H7 (cell line): ENCODE measurements around the gene PHACTR1. TPM values are rescaled to one million over a fixed set of nuclear protein-coding genes. Genes with fewer than 3 reads are reported as not detected.

Experiments
- DNase-seq: peaks from one replicate; pipeline ENCODE4 v3.0.0; 2012
- H3K27me3 ChIP-seq: 2 replicates; pipeline ENCODE4 v1.6.0; 2011; ENCODE audit warnings: mild to moderate bottlenecking, low read length; ENCODE audit not compliant: control insufficient read depth, insufficient read depth
- H3K36me3 ChIP-seq: replicated peaks from 2 replicates; pipeline ENCODE4 v1.5.1; 2011; ENCODE audit warnings: low read length; ENCODE audit not compliant: control insufficient read depth, insufficient read depth
- H3K4me3 ChIP-seq: 2 replicates; pipeline ENCODE4 v1.5.1; 2011; ENCODE audit warnings: low read depth, mild to moderate bottlenecking, control low read depth, low read length, moderate library complexity; ENCODE audit not compliant: insufficient read depth
- total RNA-seq: library from RNA; depleted of rRNA; stranded (reverse); fragments of >200 nt; shearing (Covaris generic); gene quantifications from 2 replicates; pipeline ENCODE4 v1.2.3, GENCODE V29; 2014

The PHACTR1 gene
- total RNA-seq, 1 experiment from 2014 or later, result 3.3 TPM

- Histone ChIP-seq H3K27me3 (no peaks in the 10 kb centered on the region), H3K36me3 (no peaks in the 10 kb centered on the region), H3K4me3 (no peak overlapping the region)
- no peak for DNase-seq
Observed at GRCh38 chr6:13097454-13097853, 380.9 kb downstream of the PHACTR1 start.

DNA sequence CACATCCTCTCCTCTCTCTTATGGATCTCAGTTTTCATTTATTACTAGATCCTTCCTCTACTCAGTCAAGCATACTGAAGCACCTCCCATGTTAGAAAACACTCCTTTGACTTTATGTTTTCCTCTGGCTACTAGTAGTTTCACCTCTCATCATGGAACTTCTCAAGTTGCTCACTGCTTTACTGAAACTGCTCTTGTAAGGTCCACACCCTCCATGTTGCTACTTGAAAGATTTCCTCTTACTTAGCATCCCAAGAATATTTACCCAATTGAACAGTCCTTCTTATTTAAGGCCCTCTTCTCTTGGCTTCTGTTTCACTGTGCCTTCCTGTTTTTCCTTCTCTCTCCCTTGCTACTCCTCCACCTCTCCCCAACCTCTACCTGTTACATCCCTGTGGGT, 381.4 kb downstream of the PHACTR1 start:
- no peak for DNase-seq
- Histone ChIP-seq H3K4me3 (no peak overlapping the region), H3K27me3 (no peaks in the 10 kb centered on the region), H3K36me3 (no peaks in the 10 kb centered on the region)

- no peak for DNase-seq
- Histone ChIP-seq H3K27me3 (no peaks in the 10 kb centered on the region), H3K36me3 (no peaks in the 10 kb centered on the region), H3K4me3 (no peak overlapping the region)
Observed at GRCh38 chr6:13098793-13099570, 382.4 kb downstream of the PHACTR1 start.

GRCh38 chr6:13099771-13100170, 383.2 kb downstream of the PHACTR1 start:
- no peak for DNase-seq
- Histone ChIP-seq H3K4me3 (no peak overlapping the region), H3K36me3 (no peaks in the 10 kb centered on the region), H3K27me3 (no peaks in the 10 kb centered on the region)

DNA sequence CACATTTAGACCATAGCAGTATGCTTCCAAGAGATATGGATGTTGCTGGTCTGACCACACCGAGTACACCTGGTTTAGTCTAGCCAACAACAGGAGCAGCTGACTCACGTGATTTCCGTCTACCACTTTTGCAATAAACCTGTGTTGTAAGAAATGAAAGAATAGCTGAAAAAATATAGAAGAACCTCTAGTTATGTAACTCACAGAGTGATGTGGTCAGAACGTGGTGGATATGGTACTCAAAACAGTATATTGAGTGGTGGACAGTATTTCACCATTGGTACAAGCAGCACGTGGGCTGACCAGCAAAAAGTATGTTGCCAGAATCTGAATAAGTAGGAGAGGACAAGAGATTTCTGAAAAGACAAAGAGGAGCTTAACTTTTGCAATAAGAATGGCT, 384.8 kb downstream of the PHACTR1 start:
- no peaks in the 10 kb centered on the region for H3K27me3 ChIP-seq
- no peak overlapping the region for H3K4me3 ChIP-seq
- no peaks in the 10 kb centered on the region for H3K36me3 ChIP-seq
- no peak for DNase-seq

DNA sequence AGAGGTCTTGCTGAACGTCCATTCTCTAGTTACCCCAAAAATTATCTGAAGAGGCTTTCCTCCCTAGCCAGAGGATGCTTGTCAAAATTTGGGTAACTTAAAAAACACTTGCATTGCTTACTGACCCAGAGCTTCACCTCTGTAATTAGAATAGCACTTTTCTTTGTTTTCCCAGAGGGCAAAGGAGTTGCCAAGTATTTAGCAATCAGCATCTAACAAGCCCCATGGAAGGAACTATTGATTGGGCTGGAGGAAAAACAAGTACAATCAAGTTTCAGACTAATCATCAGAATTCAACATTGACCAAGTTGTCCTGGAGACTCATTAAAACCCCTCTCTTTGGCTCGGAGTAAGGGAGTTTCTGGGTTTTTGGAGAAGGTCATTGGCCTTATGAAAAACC, 385.4 kb downstream of the PHACTR1 start:
- H3K27me3 ChIP-seq, result no peaks in the 10 kb centered on the region
- no peaks in the 10 kb centered on the region for H3K36me3 ChIP-seq
- DNase-seq, result no peak
- no peak overlapping the region for H3K4me3 ChIP-seq

DNA sequence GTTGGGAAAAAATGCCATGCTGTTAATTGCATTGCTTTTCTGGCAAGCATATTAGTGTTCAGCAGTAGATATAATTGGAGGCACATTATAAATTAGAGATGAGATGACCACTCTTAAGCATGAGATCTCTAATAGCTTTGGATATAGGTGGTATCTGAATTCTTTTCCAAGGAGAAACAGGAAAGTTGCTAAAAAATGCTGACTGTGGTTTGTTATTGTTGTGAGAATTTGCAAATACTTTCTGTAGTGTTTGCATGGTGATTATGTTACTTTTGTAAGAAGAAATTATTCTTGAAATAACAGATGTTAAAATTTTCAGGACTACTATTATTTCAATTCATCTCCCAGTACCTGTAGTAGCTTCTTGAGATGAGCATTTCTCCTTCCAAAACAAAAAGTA, 386.6 kb downstream of the PHACTR1 start:
- Histone ChIP-seq H3K27me3 (no peaks in the 10 kb centered on the region), H3K36me3 (no peaks in the 10 kb centered on the region), H3K4me3 (no peak overlapping the region)
- no peak for DNase-seq

- Histone ChIP-seq H3K4me3 (no peak overlapping the region), H3K27me3 (no peaks in the 10 kb centered on the region), H3K36me3 (no peaks in the 10 kb centered on the region)
- DNase-seq, result no peak
Observed at GRCh38 chr6:13105139-13105538, 388.6 kb downstream of the PHACTR1 start.

GRCh38 chr6:13112921-13113320, 396.4 kb downstream of the PHACTR1 start:
- Histone ChIP-seq H3K27me3 (no peaks in the 10 kb centered on the region), H3K36me3 (no peaks in the 10 kb centered on the region), H3K4me3 (no peak overlapping the region)
- DNase-seq, result no peak

GRCh38 chr6:13113376-13113775, 396.8 kb downstream of the PHACTR1 start:
- Histone ChIP-seq H3K4me3 (no peak overlapping the region), H3K27me3 (no peaks in the 10 kb centered on the region), H3K36me3 (no peaks in the 10 kb centered on the region)
- no peak for DNase-seq

DNA sequence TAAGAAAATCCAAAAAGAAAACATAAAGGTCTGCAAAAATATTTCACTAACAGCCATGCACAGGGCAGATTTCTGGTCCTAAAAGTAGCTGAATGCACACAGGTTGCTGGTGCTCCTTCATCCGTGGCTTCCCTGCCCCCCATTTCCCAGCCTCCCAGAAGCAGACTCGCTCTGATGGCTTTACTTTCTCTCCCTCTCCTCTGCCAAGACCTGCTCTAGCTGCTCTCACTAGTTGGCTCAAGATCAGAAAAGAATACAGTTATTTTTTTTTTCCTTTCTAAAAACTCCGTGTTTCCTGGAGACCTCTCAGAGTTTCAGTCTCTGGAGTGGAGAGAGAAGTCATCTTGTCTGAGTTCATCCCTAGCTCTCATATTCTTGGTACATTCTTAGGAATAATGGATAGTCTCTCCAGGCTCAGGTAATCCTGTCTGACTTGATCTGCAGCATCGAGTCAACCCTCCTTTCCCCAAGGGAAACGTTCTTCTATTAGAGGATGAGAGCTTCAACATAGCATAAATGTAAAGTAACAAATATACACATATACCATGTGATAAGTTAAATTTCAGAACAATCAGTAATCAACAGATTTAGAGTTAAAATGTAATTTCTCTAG, 397.5 kb downstream of the PHACTR1 start:
- H3K4me3 ChIP-seq, result no peak overlapping the region
- no peak for DNase-seq
- no peaks in the 10 kb centered on the region for H3K27me3 ChIP-seq
- no peaks in the 10 kb centered on the region for H3K36me3 ChIP-seq

GRCh38 chr6:13116155-13116554, 399.6 kb downstream of the PHACTR1 start:
- no peak for DNase-seq
- Histone ChIP-seq H3K36me3 (no peaks in the 10 kb centered on the region), H3K4me3 (no peak overlapping the region), H3K27me3 (no peaks in the 10 kb centered on the region)

DNA sequence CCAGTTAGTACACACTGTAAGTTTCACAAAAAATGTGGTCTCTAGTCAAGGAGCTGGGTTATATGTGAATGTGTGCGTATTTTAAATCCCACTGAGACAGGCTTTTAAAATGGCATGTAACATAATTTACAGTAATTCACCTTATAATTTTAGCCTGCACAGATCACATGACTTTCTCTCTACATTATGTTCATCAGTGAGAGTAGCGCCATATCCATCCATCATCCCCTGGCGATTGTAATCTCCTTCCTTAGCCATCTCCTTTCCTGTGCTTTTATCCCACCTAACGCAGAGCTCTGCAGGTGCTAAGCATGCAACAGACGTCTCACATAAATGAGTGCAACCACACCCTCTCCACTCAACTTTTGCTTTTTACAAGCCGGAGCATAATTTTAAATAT, 401.0 kb downstream of the PHACTR1 start:
- Histone ChIP-seq H3K27me3 (no peaks in the 10 kb centered on the region), H3K4me3 (no peak overlapping the region), H3K36me3 (no peaks in the 10 kb centered on the region)
- no peak for DNase-seq

DNA sequence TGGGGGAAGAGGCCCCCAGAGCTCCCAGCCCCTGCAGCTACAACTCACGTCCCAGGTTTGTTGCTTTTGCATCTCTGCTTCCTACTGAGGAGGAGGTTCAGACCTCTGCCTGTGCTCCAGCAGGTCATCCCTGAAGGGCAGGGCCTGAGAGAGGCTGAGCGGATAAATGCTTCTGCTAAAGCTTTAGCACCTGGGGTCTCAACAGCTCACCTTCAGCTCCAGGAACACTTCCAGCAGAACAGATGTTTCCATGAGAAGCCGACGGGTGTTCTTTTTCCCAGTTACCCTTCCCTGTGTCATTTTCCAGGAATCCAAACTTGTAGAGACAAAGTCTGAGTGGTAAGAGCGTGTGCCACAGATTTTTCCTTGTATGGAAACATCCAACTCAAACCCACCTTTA, 403.0 kb downstream of the PHACTR1 start:
- no peaks in the 10 kb centered on the region for H3K27me3 ChIP-seq
- no peak overlapping the region for H3K4me3 ChIP-seq
- no peak for DNase-seq
- H3K36me3 ChIP-seq, result no peaks in the 10 kb centered on the region
